HUDEP-2 (cell line): ENCODE data around the gene RUVBL1.

Experiments used
- DNase-seq, 76 experiments: peaks; one replicate each; lab custom pipeline; 2025; ENCODE audit not compliant: unreplicated experiment in 76 of 76; lab: John Stamatoyannopoulos, UW

The RUVBL1 gene

GRCh38 chr3:128084675-128085021, 39.0 kb downstream of the RUVBL1 start:
- no peak for DNase-seq

DNA sequence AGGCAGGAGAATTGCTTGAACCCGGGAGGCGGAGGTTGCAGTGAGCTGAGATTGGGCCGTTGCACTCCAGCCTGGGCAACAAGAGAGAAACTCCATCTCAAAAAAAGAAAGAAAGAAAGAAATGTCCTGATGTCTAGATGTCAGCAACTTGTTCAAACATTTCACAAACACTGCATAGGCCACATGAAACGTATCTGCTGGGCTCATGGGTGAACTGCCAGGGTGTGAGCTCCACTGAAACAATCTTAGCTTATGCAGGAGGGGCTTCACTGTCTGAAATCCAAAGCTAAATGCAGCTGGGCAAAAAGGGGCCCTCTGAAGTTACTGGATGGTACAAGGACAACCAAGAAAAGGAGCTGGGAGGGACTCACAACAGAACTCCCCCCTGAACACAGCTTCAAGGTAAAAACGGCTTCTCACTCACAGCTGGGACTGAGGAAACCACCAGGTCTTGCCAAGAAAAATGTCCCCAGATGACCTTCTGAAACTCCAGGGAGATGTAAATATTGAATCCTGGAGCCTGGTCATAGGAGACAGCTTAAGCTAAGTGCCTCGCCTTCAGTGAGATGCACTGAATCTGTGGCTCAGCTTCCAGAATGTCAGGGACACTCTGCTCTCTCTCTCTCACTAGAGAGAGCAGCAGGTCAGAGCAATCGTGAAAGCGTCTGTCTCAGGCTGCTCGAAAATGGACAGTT, 39.5 kb downstream of the RUVBL1 start:
- no peak for DNase-seq

- no peak for DNase-seq
Observed at GRCh38 chr3:128083396-128083795, 40.2 kb downstream of the RUVBL1 start.

GRCh38 chr3:128082546-128082945, 41.1 kb downstream of the RUVBL1 start:
- DNase-seq: no peak

- no peak for DNase-seq
Observed at GRCh38 chr3:128081846-128082245, 41.8 kb downstream of the RUVBL1 start.

DNA sequence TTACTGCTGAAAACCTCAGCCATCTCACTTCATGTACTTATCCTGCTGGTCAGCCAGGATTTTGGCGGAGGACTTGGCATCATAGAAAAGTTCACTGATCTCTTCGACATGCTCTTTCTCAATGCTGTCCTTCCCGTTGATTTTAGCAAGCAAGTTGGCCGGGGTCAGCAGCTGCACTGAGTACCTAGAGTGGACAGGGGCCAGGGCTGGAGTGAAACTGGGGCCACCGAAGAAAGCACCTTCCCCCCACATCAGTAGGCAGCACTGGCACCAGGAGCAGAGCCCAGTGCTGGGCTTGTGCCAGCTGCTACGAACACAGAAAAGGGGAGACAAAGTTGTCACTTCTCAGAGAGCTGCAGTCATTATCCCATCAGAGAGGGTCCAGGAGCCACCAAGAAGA, 42.4 kb downstream of the RUVBL1 start:
- DNase-seq: no peak

DNA sequence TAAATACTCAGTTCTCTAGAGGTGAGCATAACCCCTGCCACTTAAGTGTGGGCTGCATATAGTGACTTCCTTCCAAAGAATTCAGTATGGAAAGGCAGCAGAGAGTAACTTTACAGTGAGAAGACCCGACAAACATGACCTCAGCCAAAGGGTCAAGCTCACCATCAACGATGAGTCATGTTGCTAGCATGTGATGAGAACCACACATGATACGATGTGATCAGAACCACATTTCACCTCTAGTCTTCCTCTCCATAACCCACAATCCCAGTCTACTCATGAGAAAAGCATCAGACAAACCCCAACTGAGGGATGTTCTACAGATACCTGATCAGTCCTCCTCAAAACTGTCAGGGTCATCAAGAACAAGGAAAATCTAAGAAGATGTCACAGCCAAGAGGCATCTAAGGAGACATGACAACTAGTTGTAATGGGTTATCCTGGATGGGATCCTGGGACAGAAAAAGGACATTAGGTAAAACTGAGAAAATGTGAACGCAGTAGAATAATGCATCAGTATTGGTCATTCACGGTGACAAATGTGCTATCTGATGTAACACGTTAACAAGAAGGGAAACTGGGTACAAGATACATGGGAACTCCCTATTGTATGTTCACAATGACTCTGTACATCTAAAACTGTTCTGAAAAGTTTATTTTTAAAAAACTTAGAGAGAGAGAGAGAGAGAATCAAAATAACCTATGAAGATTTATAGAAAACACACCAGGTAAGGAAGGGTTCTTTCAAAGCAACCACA, 43.1 kb downstream of the RUVBL1 start:
- DNase-seq: peak in 12 of 76 experiments; percentile 2 to 34 (median 16)

GRCh38 chr3:128079823-128080222, 43.8 kb downstream of the RUVBL1 start:
- no peak for DNase-seq

DNA sequence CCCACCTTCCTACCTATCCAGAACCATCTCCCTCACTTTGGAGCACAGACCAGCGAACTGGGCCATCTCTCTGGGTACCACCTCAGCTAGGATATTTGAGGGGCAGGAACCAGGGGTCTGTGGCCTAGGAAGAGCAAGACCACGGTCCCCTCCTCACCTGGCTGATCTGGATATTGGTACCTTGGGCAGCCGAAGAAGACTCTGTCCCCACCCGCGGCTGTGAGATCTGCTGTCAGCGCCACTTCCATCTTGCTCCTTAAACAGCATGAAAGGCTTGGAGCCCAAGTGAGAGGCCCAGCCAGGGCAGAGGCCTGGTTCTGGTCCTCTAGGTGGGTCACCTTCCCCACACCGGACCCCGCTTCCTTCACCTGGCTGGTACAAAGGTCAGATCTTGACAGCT, 44.7 kb downstream of the RUVBL1 start:
- DNase-seq: no peak

- no peak for DNase-seq
Observed at GRCh38 chr3:128078322-128078721, 45.3 kb downstream of the RUVBL1 start.

GRCh38 chr3:128077665-128078064, 45.9 kb downstream of the RUVBL1 start:
- peak in 2 of 76 experiments; percentile 30 to 52 for DNase-seq

- DNase-seq: peak in 25 of 76 experiments; percentile 5 to 64 (median 40)
Observed at GRCh38 chr3:128077202-128077624, 46.4 kb downstream of the RUVBL1 start.

DNA sequence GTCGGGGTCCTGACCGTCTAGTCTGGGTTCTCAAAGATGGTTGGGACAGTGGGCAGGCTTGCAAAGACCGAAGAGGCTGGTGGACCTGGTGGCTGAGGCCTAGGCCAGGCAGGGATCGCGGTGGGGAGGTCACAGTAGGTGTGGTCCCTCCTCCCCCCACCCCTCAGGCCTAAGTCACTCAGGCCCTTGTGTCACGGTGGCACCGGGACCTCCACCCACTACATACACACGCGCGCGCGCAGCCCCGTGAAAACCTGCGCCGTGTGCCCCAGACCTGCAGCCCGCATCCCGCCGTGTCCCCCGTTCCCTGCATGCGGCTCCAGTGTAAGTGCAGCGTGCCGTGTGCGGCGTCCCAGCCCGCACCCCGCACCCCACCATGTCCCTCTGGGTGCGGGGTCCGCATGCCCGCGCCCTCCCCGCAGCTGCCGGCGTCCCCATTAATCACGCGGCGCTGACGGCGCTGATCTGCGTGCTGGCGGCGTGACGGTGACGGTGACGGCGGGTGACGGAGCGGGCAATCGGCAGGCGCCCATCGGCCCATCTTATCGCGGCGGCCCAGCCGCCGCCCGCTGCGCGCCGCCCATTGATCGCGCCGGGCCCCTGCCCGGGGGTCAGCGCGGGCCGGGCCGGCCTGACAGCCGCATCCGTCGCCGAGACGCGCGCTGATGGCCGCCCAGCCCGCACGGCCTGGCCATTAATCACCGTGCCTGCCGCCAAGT, 47.0 kb downstream of the RUVBL1 start:
- peak in 71 of 76 experiments; percentile 2 to 78 (median 63) for DNase-seq

GRCh38 chr3:128075522-128076482, 47.8 kb downstream of the RUVBL1 start:
- peak in 74 of 76 experiments; percentile 19 to 93 (median 78) for DNase-seq

GRCh38 chr3:128074851-128075521, 48.6 kb downstream of the RUVBL1 start:
- DNase-seq: no peak

GRCh38 chr3:128073807-128074206, 49.8 kb downstream of the RUVBL1 start:
- no peak for DNase-seq

DNA sequence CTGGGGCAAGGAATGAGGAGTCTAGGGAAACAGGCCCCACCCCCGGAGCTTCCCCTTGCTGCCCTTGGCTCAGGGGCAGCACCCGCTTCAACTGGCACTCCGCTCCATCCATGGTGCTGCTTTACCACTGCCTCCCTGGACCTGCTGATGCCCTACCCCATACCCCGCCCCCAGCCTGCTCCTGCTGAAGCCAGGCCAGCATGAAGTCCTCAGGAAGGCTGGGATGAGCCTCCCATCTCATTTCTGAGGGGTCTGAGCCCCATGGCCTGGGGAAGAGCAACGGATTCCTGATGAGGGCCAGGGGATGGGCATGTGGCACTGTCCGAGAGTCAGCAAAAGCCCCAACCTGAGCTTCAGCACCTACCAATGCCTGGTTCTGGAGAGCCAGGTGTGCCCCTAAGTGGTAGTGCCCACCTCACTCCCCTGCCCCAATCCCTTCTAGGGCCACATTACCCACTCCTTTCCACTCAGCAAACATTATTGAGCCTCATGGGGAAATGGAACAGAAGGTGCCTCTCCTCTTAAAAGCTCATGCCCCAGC, 50.4 kb downstream of the RUVBL1 start:
- no peak for DNase-seq

DNA sequence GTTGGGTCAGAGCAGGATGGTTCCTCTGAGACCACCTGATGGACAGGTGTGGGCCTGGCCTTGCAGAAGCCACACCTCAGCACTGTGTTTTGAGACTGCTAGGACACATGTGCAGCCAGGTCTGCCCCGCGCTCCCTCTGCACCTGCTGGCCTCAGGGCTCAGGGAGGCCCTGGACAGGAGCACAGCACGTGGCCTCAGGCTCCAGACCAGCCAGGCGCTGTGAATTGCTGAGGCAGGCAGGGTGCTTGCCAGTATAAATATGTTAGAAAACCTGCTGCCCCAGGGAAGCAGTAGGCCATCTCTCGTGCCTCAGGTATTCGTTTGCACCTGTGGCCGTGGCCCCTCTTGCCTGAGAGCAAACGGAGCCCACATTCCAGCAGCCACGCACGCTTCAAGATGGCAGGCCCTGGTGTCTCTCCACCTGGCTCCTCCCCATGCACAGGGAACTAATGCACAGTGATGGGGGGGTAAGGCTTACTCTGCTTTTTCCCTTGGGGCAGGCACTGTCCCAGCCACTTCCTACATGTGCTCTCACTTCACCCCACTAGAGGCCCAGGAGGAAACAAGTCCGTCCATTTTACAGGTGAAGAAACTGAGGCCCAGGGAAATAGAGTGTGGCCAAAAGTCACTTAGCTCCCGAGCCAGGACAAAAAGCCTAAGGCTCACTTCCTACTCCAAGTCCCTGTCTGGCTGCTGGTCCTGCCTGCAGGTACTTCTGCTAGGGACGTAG, 51.0 kb downstream of the RUVBL1 start:
- DNase-seq: no peak
